Occipital lobe (tissue), 2 donors: Measurements from ENCODE around the gene PRSS27. TPM values are rescaled to one million over a fixed set of nuclear protein-coding genes. Genes with fewer than 3 reads are reported as not detected.
A peak's percentile ranks its signal among the peaks of the same experiment; 100 is the strongest.

Experiments
- DNase-seq: peaks from one replicate; lab custom pipeline; 2025; lab: John Stamatoyannopoulos, UW
- total RNA-seq: library from RNA; depleted of rRNA; stranded (reverse); fragments of >200 nt; gene quantifications from one replicate; pipeline ENCODE4 v1.2.3, GENCODE V29; 2014

The PRSS27 gene
- 1.6 TPM for total RNA-seq

GRCh38 chr16:2720064-2720457 is at the start of gene PRSS27:
Gene PRSS27 (minus strand): TSS chr16:2720224. CDS start chr16:2720160, 64 bp downstream.
- no peak for DNase-seq

GRCh38 chr16:2769675-2770056 is 49.6 kb upstream of the PRSS27 start:
- DNase-seq = no peak

GRCh38 chr16:2769100-2769529 is 49.1 kb upstream of the PRSS27 start:
- no peak for DNase-seq

GRCh38 chr16:2768403-2769089 is 48.5 kb upstream of the PRSS27 start:
- DNase-seq = no peak

- no peak for DNase-seq
Measured at GRCh38 chr16:2767891-2768290, 47.9 kb upstream of the PRSS27 start.

GRCh38 chr16:2767140-2767731 is 47.2 kb upstream of the PRSS27 start:
- no peak for DNase-seq

GRCh38 chr16:2766430-2767139 is 46.6 kb upstream of the PRSS27 start:
- DNase-seq = no peak

GRCh38 chr16:2765462-2766404 is 45.7 kb upstream of the PRSS27 start:
- DNase-seq = no peak

- DNase-seq = no peak
Measured at GRCh38 chr16:2764718-2765117, 44.7 kb upstream of the PRSS27 start.

- no peak for DNase-seq
Measured at GRCh38 chr16:2763173-2763572, 43.1 kb upstream of the PRSS27 start.

- DNase-seq = no peak
Measured at GRCh38 chr16:2762711-2763110, 42.7 kb upstream of the PRSS27 start.

GRCh38 chr16:2761886-2762583 is 42.0 kb upstream of the PRSS27 start:
- DNase-seq = no peak

- DNase-seq = no peak
Measured at GRCh38 chr16:2761472-2761871, 41.4 kb upstream of the PRSS27 start.

- no peak for DNase-seq
Measured at GRCh38 chr16:2757344-2757743, 37.3 kb upstream of the PRSS27 start.

- DNase-seq = no peak
Measured at GRCh38 chr16:2756288-2757015, 36.4 kb upstream of the PRSS27 start.

GRCh38 chr16:2755158-2755557 is 35.1 kb upstream of the PRSS27 start:
- no peak for DNase-seq

GRCh38 chr16:2753733-2754020 is 33.7 kb upstream of the PRSS27 start:
- DNase-seq = no peak

- peak; percentile 86 for DNase-seq
Measured at GRCh38 chr16:2752850-2753732, 33.1 kb upstream of the PRSS27 start.

GRCh38 chr16:2752035-2752849 is 32.2 kb upstream of the PRSS27 start, which contains the start of gene SRRM2:
Gene SRRM2 (plus strand): TSS chr16:2752638. CDS start chr16:2756365, 3,727 bp downstream.
- DNase-seq = peak; percentile 91
